K562 (cell line): ENCODE results near the gene PHACTR2. TPM values are rescaled to one million over a fixed set of nuclear protein-coding genes. Genes with fewer than 3 reads are reported as not detected.

Experiments used
- ATAC-seq: fragments of 200-7000 bp; cut with Tn5 transposase; 3 replicates; pipeline ENCODE4 v1.9.1; 2020; ENCODE audit warnings: moderate library complexity
- BruUV-seq: library from RNA; stranded (reverse); fragments of 400-500 nt; replicated peaks from 2 replicates; lab custom pipeline; 2021; lab: Mats Ljungman, UMichigan
- CTCF ChIA-PET: fragments of 300-600 bp; formaldehyde crosslinking; extraction: SDS; loops from one replicate; lab custom pipeline; 2021; ENCODE audit warnings: low intra/inter-chr PET ratio; lab: Yijun Ruan, JAX
- POLR2A ChIA-PET: fragments of 300-600, 350-650 bp; sonication (Branson Sonifier 250); formaldehyde crosslinking; extraction: SDS; loops from one replicate; lab custom pipeline; 2021; ENCODE audit warnings: antibody characterized with exemption, inconsistent platforms; lab: Yijun Ruan, JAX
- DNase-seq, 4 experiments: peaks; one replicate each; pipeline versions ENCODE4 v3.0.0 to v3.0.0-alpha.2; 2011 to 2018; ENCODE audit warnings: low spot score in 3 of 4, mixed read lengths in 3 of 4; ENCODE audit errors: extremely low read depth in 1 of 4
- FAIRE-seq: peaks from 2 replicates; lab custom pipeline; 2011; peaks lifted over from hg19 to GRCh38; lab: Jason Lieb, UNC
- H2AFZ ChIP-seq: 2 replicates; pipeline ENCODE4 v1.6.0; 2011; ENCODE audit warnings: low read depth, low read length, control low read depth, inconsistent platforms
- H3K27ac ChIP-seq: fragments of 200-600 bp; 3 replicates; pipeline ENCODE4 v1.8.0; 2011; ENCODE audit warnings: low read depth, mild to moderate bottlenecking, control low read depth, inconsistent platforms, low read length, moderate library complexity, mixed read lengths; ENCODE audit errors: extremely low read depth
- H3K27me3 ChIP-seq, 2 experiments: fragments of 300-600 bp in 1 of 2; 2 replicates in 1 of 2; 3 replicates in 1 of 2; pipeline versions ENCODE4 v1.6.0 to v1.8.0; 2011; ENCODE audit warnings: inconsistent platforms in 2 of 2, low read length in 2 of 2, mild to moderate bottlenecking in 1 of 2, mixed read lengths in 1 of 2, moderate library complexity in 1 of 2; ENCODE audit not compliant: control insufficient read depth in 2 of 2, insufficient read depth in 2 of 2
- H3K36me3 ChIP-seq: fragments of 300-600 bp; 3 replicates; pipeline ENCODE4 v1.8.0; 2011; ENCODE audit warnings: mild to moderate bottlenecking, low read length, inconsistent platforms; ENCODE audit not compliant: control insufficient read depth, insufficient read depth
- H3K4me1 ChIP-seq, 2 experiments: fragments of 200-600 bp in 1 of 2; replicated peaks in 1 of 2; 2 replicates in 1 of 2; 3 replicates in 1 of 2; pipeline versions ENCODE4 v1.5.1 to v1.8.0; 2011; ENCODE audit warnings: inconsistent platforms in 2 of 2, low read length in 2 of 2, mild to moderate bottlenecking in 1 of 2, mixed read lengths in 1 of 2, moderate library complexity in 1 of 2; ENCODE audit not compliant: control insufficient read depth in 2 of 2, insufficient read depth in 2 of 2
- H3K4me2 ChIP-seq: 2 replicates; pipeline ENCODE4 v1.6.1; 2011; ENCODE audit warnings: low read length, control low read depth, inconsistent platforms, mixed read lengths; ENCODE audit not compliant: insufficient read depth
- H3K4me3 ChIP-seq: fragments of 200-600 bp; sonication (generic), shearing (Covaris generic); 2 replicates; pipeline ENCODE4 v1.5.1; 2016; ENCODE audit warnings: control low read depth, inconsistent platforms
- H3K79me2 ChIP-seq: fragments of 200-600 bp; 3 replicates; pipeline ENCODE4 v1.8.0; 2011; ENCODE audit warnings: low read length, inconsistent platforms; ENCODE audit not compliant: control insufficient read depth, insufficient read depth
- H3K9ac ChIP-seq, 2 experiments: 2 replicates each; pipeline versions ENCODE4 v1.6.0 to v1.6.1; 2011; ENCODE audit warnings: low read depth in 2 of 2, low read length in 2 of 2, control low read depth in 1 of 2, inconsistent platforms in 1 of 2, mild to moderate bottlenecking in 1 of 2, mixed read lengths in 1 of 2; ENCODE audit not compliant: insufficient read depth in 1 of 2
- H3K9me1 ChIP-seq: one replicate; pipeline ENCODE4 v1.6.0; 2011; ENCODE audit warnings: inconsistent platforms, mild to moderate bottlenecking, low read length, moderate library complexity; ENCODE audit not compliant: control insufficient read depth, insufficient read depth
- H3K9me3 ChIP-seq: replicated peaks from 2 replicates; pipeline ENCODE4 v1.5.1; 2011; ENCODE audit warnings: low read depth, low read length, inconsistent platforms; ENCODE audit not compliant: control insufficient read depth, insufficient read depth
- H4K20me1 ChIP-seq: replicated peaks from 2 replicates; pipeline ENCODE4 v1.6.1; 2011; ENCODE audit warnings: low read length, inconsistent platforms, mixed read lengths; ENCODE audit not compliant: control insufficient read depth, insufficient read depth
- CTCF ChIP-seq, 3 experiments: IDR thresholded peaks in 2 of 3; conservative IDR thresholded peaks in 1 of 3; 2 replicates each; pipeline ENCODE4 v1.5.1; 2011 to 2012; ENCODE audit warnings: low read length in 3 of 3, mild to moderate bottlenecking in 3 of 3, control low read depth in 2 of 3, improper control_type of control experiment in 1 of 3, inconsistent platforms in 1 of 3, low read depth in 1 of 3, mixed read lengths in 1 of 3, moderate library complexity in 1 of 3; ENCODE audit not compliant: insufficient read depth in 2 of 3
- ELF4 ChIP-seq: fragments of 450-650 bp; formaldehyde crosslinking; IDR thresholded peaks from 2 replicates; pipeline ENCODE4 v1.4.0; 2022; ENCODE audit warnings: missing genetic modification characterization
- GMEB1 ChIP-seq: fragments of 250-450 bp; sonication (Bioruptor Pico); IDR thresholded peaks from 2 replicates; pipeline ENCODE4 v1.4.0; 2020; ENCODE audit warnings: mild to moderate bottlenecking
- LEF1 ChIP-seq: fragments of 450-650 bp; IDR thresholded peaks from 2 replicates; pipeline ENCODE4 v1.6.1; 2016; ENCODE audit warnings: mild to moderate bottlenecking
- RAD21 ChIP-seq, 2 experiments: fragments of 250-450 bp in 1 of 2; fragments of 450-650 bp in 1 of 2; sonication (Bioruptor Pico) in 1 of 2; formaldehyde crosslinking in 1 of 2; IDR thresholded peaks in 1 of 2; conservative IDR thresholded peaks in 1 of 2; 2 replicates each; pipeline versions ENCODE4 v1.4.0 to v1.8.0; 2020 to 2022; ENCODE audit warnings: mild to moderate bottlenecking in 2 of 2, moderate library complexity in 1 of 2
- WGBS: fragments of 100-300 bp; shearing (Covaris generic); methylation state at CpG from one replicate; pipeline ENCODE4 v1.1.6; 2016; ENCODE audit warnings: low coverage, mixed read lengths; ENCODE audit not compliant: insufficient coverage; ENCODE audit errors: missing lambda C conversion rate; 5-methylcytosine and 5-hydroxymethylcytosine counted together
- in situ Hi-C: fragments of 300-500 bp; cut with MboI; formaldehyde crosslinking; loops from 4 replicates; pipeline ENCODE4 v1.15.0; 2018; ENCODE audit warnings: inconsistent platforms, mixed read lengths
- intact Hi-C: fragments of 100-400 bp; cut with micrococcal nuclease; formaldehyde crosslinking; loops from 2 replicates; pipeline ENCODE4 v1.14.2; 2022
- polyA plus RNA-seq, 8 experiments: library from polyadenylated mRNA; depleted of rRNA in 4 of 8; stranded (reverse) in 5 of 8; unstranded in 3 of 8; fragments of >200 nt; fragmentation: Nextera tagmentation in 2 of 8; fragmentation: Illumina TruSeq in 1 of 8; extraction: Ambion mirVana in 2 of 8; extraction: Trizol in 1 of 8; gene quantifications; 2 replicates each; pipeline versions ENCODE4 v1.2.1 to v1.2.3, GENCODE V29; 2011 to 2014; ENCODE audit warnings: inconsistent platforms in 1 of 8, missing spikeins in 1 of 8
- total RNA-seq, 7 experiments: library from RNA; depleted of rRNA in 6 of 7; stranded (reverse); fragments of >200 nt in 6 of 7; fragmentation: Illumina TruSeq in 2 of 7; extraction: Trizol in 2 of 7; gene quantifications; 2 replicates each; pipeline versions ENCODE4 v1.2.1 to v1.2.3, GENCODE V29; 2011 to 2021; ENCODE audit warnings: low replicate concordance in 1 of 7

Gene PHACTR2
- total and polyA plus RNA-seq, 9 of the 15 experiments (the other 6 are each of a cell fraction or from before 2014, with no cell fraction given) = 5.3 to 52.5 (median 22.9) TPM

- DNase-seq = no peak
- 63% methylated on average over 1 of the region's 1 CpG for WGBS
- intact Hi-C loops = no loop called here
- Histone ChIP-seq H2AFZ (no peak overlapping the region), H4K20me1 (no peaks in the 10 kb centered on the region), H3K27ac (peak overlapping the region; percentile 47; the same call in 1 of the 3 replicates), H3K9me3 (no peaks in the 10 kb centered on the region), H3K9ac (no peak overlapping the region), H3K4me2 (no peak overlapping the region), H3K27me3 (no peaks in the 10 kb centered on the region), H3K9me1 (no peaks in the 10 kb centered on the region), H3K4me1 (peaks cover 2 to 32% of the 10 kb centered on the region in 2 experiments; a peak in 4 of 5 replicates), H3K36me3 (no peaks in the 10 kb centered on the region), H3K79me2 (no peaks in the 10 kb centered on the region), H3K4me3 (no peak overlapping the region)
- no peak; the same call in 2 of the 3 replicates for ATAC-seq
- CTCF ChIA-PET = no interaction called here
- no TSS peak for BruUV-seq
- POLR2A ChIA-PET = interaction anchor here (1.1 to 1.3 kb wide), 2 partner anchors 14 to 75 kb away, joined by 3 to 4 read pairs; no protein-coding TSS in a partner anchor
- TF ChIP-seq RAD21 (CRISPR knock-in tag; conservative IDR thresholded peaks at IDR 0.05 in 1 of 2, IDR thresholded peaks at IDR 0.05 in 1 of 2) (peak in 1 of 2 experiments; percentile 36; a peak in 2 of 4 replicates), GMEB1 (CRISPR knock-in tag) (peak; percentile 11; the same call in 1 of the 2 replicates), CTCF (IDR thresholded peaks at IDR 0.05 in 2 of 3, conservative IDR thresholded peaks at IDR 0.05 in 1 of 3; ENCODE audit: insufficient read depth in 2 of 3, low read depth in 1 of 3, low read length in 3 of 3) (peak in 1 of 3 experiments; percentile 33; a peak in 2 of 6 replicates), ELF4 (0 out of 2 replicates have a peak, but pooled peaks have one; percentile 8), LEF1 (no peak)
- in situ Hi-C loops = no loop called here
- no peak for FAIRE-seq
These were observed 54.0 kb downstream of the PHACTR2 start for GRCh38 chr6:143731789-143732188.
